ENCODE results near the gene SCGB3A1.

SCGB3A1 gene

GRCh38 chr5:180603076-180603594, 11.8 kb upstream of the SCGB3A1 start:
- DNase-seq: no peak

- DNase-seq: no peak
These were observed 11.3 kb upstream of the SCGB3A1 start for GRCh38 chr5:180602481-180603075.

GRCh38 chr5:180601591-180602480, 10.5 kb upstream of the SCGB3A1 start:
- DNase-seq: no peak

- DNase-seq: no peak
These were observed 9.3 kb upstream of the SCGB3A1 start for GRCh38 chr5:180600554-180601041.

DNA sequence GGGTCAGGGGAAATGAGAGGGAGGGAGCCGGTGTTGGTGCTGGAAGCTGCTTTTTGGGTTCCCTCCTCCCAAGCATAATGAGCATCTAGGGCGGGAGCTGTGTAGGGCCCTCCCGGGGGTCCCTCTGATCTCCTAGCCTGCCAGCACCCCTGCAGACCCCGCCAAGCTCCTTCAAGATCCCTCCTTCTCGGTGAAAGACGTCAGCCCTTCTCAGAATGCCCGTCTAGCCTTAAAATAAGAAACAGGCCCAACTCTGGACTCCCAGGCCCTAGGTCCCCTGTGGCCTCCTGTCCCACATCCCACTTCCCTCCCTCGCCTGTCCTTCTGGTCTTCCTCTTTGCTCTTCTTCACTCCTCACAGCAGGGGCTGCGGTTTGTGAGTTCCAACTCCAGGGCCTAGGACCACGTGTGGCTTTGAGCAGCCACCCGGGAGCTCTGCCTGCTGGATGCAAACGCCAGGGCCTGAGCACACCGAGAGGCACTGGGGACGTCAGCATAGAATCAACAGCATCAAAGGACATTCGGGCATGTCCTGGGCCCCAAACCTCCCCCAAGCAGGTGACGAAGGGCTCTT, 8.8 kb upstream of the SCGB3A1 start:
- no peak for DNase-seq

DNA sequence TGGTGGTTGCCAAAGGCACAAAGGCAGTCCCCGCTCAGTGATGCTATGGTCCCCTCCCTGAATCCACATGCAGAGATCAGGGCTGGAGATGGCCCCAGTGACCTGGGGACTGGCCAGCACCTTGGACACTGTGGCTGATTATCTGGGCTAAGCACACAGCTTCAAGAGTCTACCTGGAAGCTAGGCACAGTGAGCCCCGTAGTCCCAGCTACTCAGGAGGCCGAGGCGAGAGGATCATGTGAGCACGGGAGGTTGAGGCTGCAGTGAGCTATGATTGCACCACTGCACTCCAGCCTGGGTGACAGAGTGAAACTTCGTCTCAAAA, 8.3 kb upstream of the SCGB3A1 start:
- no peak for DNase-seq

GRCh38 chr5:180598797-180599589, 7.7 kb upstream of the SCGB3A1 start:
- DNase-seq: no peak

- no peak for DNase-seq
These were observed 7.0 kb upstream of the SCGB3A1 start for GRCh38 chr5:180598316-180598701.

- DNase-seq: no peak
These were observed 5.5 kb upstream of the SCGB3A1 start for GRCh38 chr5:180596668-180597231.

DNA sequence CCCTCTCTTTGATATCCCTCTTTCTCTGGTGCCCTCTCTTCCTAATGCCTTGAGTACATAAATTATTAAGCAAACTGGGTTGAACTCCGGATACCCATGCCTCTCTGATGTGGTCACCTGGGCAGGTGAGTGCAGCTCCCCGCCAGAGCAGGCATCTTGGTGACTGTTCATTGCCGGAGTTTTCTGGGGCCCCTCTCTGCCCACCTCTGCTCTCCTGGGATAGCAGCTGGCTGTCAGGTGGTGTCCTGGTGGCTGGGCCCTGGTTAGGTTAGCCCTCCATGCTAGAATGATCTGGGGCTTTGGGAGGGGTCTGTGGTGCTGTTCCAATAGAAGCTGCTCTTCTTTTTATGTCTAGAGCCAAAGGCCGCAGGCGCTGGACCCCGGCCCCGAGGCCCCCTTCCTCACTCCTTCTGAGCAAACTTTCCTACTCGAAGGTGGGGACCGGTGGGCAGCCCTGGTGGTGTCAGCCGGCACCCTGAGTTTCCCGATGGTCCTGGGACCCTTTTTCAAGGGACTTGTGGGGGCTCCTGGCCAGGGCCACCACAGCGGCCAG, 4.9 kb upstream of the SCGB3A1 start:
- no peak for DNase-seq

DNA sequence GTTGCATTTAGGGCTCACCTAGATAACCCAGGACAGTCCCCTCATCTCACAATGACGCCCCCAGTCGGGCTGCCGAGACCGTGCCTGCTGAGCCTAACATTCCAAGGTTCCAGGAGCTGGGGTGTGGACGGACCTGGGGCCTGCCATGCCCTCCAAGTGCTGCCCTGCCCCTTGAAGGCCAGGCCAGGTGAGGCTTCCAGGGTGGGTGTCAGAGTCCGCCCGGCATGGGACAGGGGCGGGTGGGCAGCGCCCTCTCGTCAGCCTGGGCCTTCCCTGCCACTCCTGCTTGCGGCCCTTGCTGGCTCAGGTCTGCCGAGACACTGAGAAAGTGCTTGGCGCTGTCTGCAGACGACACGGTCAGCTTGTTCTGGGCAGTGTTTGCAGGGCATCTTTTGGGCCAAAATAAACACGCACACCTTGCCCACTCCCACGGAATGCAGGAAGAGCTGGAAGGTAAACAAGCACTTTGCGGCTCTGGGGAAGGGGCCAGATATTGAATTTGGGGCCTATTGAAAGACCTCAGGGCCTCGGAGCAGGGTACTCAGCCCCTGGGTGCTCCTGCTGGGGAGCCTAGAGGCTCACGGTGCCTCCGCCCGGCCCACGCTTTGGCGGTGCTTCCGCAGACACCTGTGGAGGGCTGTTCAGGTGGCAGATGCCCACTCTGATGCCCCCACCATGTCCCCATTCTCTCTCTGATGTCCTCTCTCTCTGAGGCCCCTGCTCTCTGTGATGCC, 4.2 kb upstream of the SCGB3A1 start:
- DNase-seq: no peak

DNA sequence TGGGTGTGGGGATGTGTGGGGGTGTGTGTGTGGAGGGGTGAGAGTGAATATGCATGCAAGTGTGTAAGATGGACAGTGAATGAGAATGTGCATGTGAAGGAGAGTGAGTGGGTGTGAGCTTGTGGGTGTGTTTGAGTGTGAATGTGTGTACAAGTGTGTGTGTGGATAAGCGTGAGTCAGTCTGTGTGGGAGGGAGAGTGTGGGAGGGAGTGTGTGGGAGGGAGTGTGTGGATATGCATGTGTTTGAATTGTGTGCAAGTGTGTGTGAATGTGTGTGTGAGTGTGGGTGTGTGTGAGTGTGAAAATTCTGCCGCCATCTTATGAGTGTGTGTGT, 3.7 kb upstream of the SCGB3A1 start:
- DNase-seq: no peak

DNA sequence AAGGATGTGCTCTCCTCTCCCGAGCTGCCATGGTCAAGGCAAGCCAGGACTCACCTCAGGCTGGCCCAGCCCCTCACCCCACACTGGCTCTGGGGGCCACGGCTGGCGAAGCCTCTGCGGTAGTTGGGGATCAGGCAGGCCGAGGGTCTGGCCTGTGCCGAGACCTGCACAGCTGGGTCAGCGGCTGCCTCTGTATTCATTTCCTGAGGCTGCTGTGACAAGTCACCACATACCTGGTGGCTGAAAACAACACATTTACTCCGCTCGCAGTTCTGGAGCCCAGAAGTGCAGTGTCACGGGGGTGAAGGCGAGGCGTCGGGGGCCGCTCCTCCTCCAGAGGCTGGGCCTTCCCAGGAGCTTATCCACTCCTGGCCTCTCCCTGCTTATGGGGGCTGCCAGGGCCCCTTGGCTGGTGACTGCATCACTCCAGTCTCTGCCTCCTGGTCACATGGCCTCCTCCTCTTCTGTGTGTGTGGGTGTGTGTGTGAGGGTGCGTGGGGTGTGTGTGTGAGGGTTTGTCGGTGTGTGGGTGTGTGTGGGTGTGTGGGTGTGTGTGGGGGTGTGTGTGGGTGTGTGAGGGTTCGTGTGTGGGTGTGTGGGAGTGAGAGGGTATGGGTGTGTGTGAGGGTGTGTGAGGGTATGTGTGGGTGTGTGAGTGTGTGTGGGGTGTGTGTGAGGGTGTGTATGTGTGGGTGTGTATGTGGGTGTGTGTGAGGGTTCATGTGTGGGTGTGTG, 3.2 kb upstream of the SCGB3A1 start:
- no peak for DNase-seq

GRCh38 chr5:180593446-180594206, 2.3 kb upstream of the SCGB3A1 start:
- no peak for DNase-seq

DNA sequence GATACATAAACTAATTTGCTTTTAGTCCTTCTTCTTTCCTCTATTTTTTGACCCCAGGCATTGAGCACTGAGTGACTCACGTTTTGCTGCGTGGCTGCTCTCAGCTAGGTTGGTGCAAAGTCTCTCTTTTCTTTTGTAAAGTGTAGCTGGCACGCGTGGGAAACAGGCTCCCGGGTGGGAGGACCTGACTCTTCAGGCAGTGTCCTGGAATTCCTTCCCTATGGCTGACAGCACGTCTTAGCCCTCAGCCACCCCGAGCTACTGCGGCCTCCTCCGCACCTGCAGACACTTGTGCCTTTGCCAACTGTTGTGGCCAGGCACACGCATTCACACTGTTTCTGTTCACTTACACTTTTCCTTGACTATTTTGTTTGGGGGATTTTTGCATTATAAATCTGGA, 877 bp upstream of the SCGB3A1 start:
- no peak for DNase-seq

- DNase-seq: no peak
These were observed 572 bp downstream of the SCGB3A1 start for GRCh38 chr5:180590543-180591310.

GRCh38 chr5:180589771-180590542, 1.3 kb downstream of the SCGB3A1 start:
- DNase-seq: no peak

DNA sequence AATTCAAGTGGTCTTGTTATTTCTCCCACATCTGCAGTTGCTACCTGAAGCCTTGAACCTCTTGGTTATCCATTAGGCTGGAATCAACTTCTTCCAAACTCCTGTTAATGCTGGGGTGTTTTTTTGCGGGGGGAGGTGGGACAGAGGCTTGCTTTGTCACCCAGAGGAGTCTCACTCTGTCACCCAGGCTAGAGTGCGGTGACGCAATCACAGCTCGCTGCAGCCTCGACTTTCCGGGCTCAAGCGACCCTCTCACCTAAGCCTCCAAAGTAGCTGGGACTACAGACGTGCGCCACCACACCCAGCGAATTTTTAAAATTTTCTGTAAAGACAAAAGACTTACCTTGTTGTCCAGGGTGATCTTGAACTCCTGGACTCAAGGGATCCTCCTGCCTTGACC, 4.4 kb downstream of the SCGB3A1 start:
- DNase-seq: no peak

DNA sequence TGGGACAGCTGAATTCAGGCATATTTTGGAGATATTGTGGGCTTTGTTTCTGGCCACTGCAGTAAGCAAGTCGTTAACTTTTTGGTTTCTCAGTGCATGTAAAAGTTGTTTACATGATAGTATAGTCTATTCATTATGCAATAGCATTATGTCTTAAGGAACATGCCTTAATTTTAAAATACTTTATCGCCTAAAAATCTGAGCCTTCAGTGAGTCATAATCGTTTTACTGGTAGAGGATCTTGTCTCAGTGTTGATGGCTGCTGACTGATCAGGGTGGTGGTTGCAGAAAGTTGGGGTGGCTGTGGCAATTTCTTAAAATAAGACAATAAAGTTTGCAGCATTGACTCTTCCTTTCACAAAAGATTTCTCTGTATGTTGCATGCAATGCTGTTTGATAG, 5.1 kb downstream of the SCGB3A1 start:
- no peak for DNase-seq
